Endothelial cell of umbilical vein (primary cell): ENCODE data around the gene PLPPR3. TPM values are rescaled to one million over a fixed set of nuclear protein-coding genes. Genes with fewer than 3 reads are reported as not detected.
A peak's percentile ranks its signal among the peaks of the same experiment; 100 is the strongest.

Experiments
- BruUV-seq: library from RNA; stranded (reverse); fragments of 400-500 nt; replicated peaks from 2 replicates; lab custom pipeline; 2021; lab: Mats Ljungman, UMichigan
- CTCF ChIA-PET: fragments of 300-600, 350-600 bp; sonication (Branson Sonifier 250); formaldehyde crosslinking; loops from one replicate; lab custom pipeline; 2021; ENCODE audit warnings: antibody characterized with exemption, inconsistent platforms; lab: Charles Lee
- POLR2A ChIA-PET: fragments of 300-600, 350-600 bp; sonication (Branson Sonifier 250); formaldehyde crosslinking; loops from one replicate; lab custom pipeline; 2021; ENCODE audit warnings: antibody characterized with exemption, inconsistent platforms; lab: Charles Lee
- DNase-seq: peaks from one replicate; pipeline ENCODE4 v3.0.0-alpha.2; 2011; ENCODE audit warnings: low read depth, low spot score
- FAIRE-seq: peaks from 2 replicates; lab custom pipeline; 2011; peaks lifted over from hg19 to GRCh38; lab: Jason Lieb, UNC
- H2AFZ ChIP-seq: 2 replicates; pipeline ENCODE4 v1.6.0; 2012; ENCODE audit warnings: low read depth, low read length, control low read depth, inconsistent platforms
- H3K27ac ChIP-seq: 2 replicates; pipeline ENCODE4 v1.5.1; 2011; ENCODE audit warnings: low read depth, mild to moderate bottlenecking, control low read depth, low read length, moderate library complexity; ENCODE audit not compliant: insufficient read depth
- H3K27me3 ChIP-seq, 2 experiments: 2 replicates each; pipeline versions ENCODE4 v1.6.0 to v1.6.1; 2011; ENCODE audit warnings: low read length in 2 of 2, mixed read lengths in 1 of 2; ENCODE audit not compliant: control insufficient read depth in 2 of 2, insufficient read depth in 2 of 2
- H3K36me3 ChIP-seq, 2 experiments: 2 replicates in 1 of 2; 3 replicates in 1 of 2; pipeline ENCODE4 v1.5.1; 2011; ENCODE audit warnings: low read length in 2 of 2, mild to moderate bottlenecking in 1 of 2, moderate library complexity in 1 of 2; ENCODE audit not compliant: control insufficient read depth in 2 of 2, insufficient read depth in 2 of 2; ENCODE audit errors: extremely low read depth in 1 of 2
- H3K4me1 ChIP-seq: 3 replicates; pipeline ENCODE4 v1.5.1; 2011; ENCODE audit warnings: mild to moderate bottlenecking, low read length; ENCODE audit not compliant: control insufficient read depth, insufficient read depth; ENCODE audit errors: extremely low read depth
- H3K4me2 ChIP-seq: 2 replicates; pipeline ENCODE4 v1.6.1; 2011; ENCODE audit warnings: low read length, control low read depth, mixed read lengths; ENCODE audit not compliant: insufficient read depth
- H3K4me3 ChIP-seq, 3 experiments: fragments of 200-600 bp in 1 of 3; sonication (generic), shearing (Covaris generic) in 1 of 3; replicated peaks in 1 of 3; 2 replicates each; pipeline ENCODE4 v1.5.1; 2011 to 2016; ENCODE audit warnings: control low read depth in 3 of 3, low read length in 3 of 3, mild to moderate bottlenecking in 2 of 3, inconsistent platforms in 1 of 3, low read depth in 1 of 3, moderate library complexity in 1 of 3; ENCODE audit not compliant: insufficient read depth in 1 of 3
- H3K79me2 ChIP-seq: 2 replicates; pipeline ENCODE4 v1.6.0; 2012; ENCODE audit warnings: low read length, inconsistent platforms; ENCODE audit not compliant: control insufficient read depth, insufficient read depth
- H3K9ac ChIP-seq: replicated peaks from 2 replicates; pipeline ENCODE3; 2011; ENCODE audit warnings: low read length, control low read depth; ENCODE audit not compliant: insufficient read depth; ENCODE audit errors: extremely low read depth
- H3K9me1 ChIP-seq: replicated peaks from 3 replicates; pipeline ENCODE4 v1.6.0; 2011; ENCODE audit warnings: mild to moderate bottlenecking, low read length; ENCODE audit not compliant: control insufficient read depth, insufficient read depth; ENCODE audit errors: extremely low read depth
- H3K9me3 ChIP-seq: replicated peaks from 2 replicates; pipeline ENCODE4 v1.5.1; 2012; ENCODE audit warnings: low read length, inconsistent platforms; ENCODE audit not compliant: control insufficient read depth, insufficient read depth
- H4K20me1 ChIP-seq: replicated peaks from 2 replicates; pipeline ENCODE3; 2011; ENCODE audit warnings: mild to moderate bottlenecking, low read length; ENCODE audit not compliant: control insufficient read depth, insufficient read depth; ENCODE audit errors: extremely low read depth
- EZH2 ChIP-seq: IDR thresholded peaks from 2 replicates; pipeline ENCODE4 v1.6.1; 2012; ENCODE audit warnings: borderline replicate concordance, low read depth, mild to moderate bottlenecking, moderate library complexity, low read length, inconsistent platforms; ENCODE audit not compliant: severe bottlenecking
- FOS ChIP-seq: IDR thresholded peaks from 2 replicates; pipeline ENCODE4 v1.6.1; 2011; ENCODE audit warnings: mild to moderate bottlenecking, low read length, moderate library complexity, borderline replicate concordance; ENCODE audit not compliant: insufficient read depth
- GATA2 ChIP-seq: IDR thresholded peaks from 2 replicates; pipeline ENCODE4 v1.7.0; 2011; ENCODE audit warnings: low read depth, mild to moderate bottlenecking, moderate library complexity, mixed read lengths, low read length; ENCODE audit not compliant: insufficient read length, insufficient read depth
- JUN ChIP-seq: IDR thresholded peaks from 2 replicates; pipeline ENCODE4 v1.6.1; 2011; ENCODE audit warnings: borderline replicate concordance, low read depth; ENCODE audit not compliant: insufficient read length, insufficient read depth
- POLR2AphosphoS5 ChIP-seq: IDR thresholded peaks from 2 replicates; pipeline ENCODE4 v1.6.1; 2012; ENCODE audit warnings: low read depth, mild to moderate bottlenecking, control low read depth, low read length, moderate library complexity; ENCODE audit not compliant: insufficient read depth
- dilution Hi-C: fragments of 300-500 bp; cut with MboI; formaldehyde crosslinking; loops from one replicate; pipeline ENCODE4 v1.15.0; 2019; ENCODE audit warnings: low sequenced_read_pairs; ENCODE audit not compliant: extremely low pct_ligation_motif_present
- intact Hi-C: fragments of 100-400 bp; cut with micrococcal nuclease; formaldehyde crosslinking; loops from one replicate; pipeline ENCODE4 v1.10.0; 2022
- polyA plus RNA-seq, 4 experiments: library from polyadenylated mRNA; depleted of rRNA in 3 of 4; stranded (reverse) in 3 of 4; unstranded in 1 of 4; fragments of >200 nt; gene quantifications; 2 replicates each; pipeline versions ENCODE4 v1.2.1 to v1.2.3, GENCODE V29; 2011 to 2012; ENCODE audit warnings: missing spikeins in 1 of 4
- total RNA-seq: library from RNA; stranded (reverse); gene quantifications from 2 replicates; pipeline ENCODE4 v1.2.3, GENCODE V29; 2021

The PLPPR3 gene
- total and polyA plus RNA-seq, 2 donors (not counting 3 experiments of a cell fraction or from before 2014, with no cell fraction given): 1.1 to 1.2 TPM

DNA sequence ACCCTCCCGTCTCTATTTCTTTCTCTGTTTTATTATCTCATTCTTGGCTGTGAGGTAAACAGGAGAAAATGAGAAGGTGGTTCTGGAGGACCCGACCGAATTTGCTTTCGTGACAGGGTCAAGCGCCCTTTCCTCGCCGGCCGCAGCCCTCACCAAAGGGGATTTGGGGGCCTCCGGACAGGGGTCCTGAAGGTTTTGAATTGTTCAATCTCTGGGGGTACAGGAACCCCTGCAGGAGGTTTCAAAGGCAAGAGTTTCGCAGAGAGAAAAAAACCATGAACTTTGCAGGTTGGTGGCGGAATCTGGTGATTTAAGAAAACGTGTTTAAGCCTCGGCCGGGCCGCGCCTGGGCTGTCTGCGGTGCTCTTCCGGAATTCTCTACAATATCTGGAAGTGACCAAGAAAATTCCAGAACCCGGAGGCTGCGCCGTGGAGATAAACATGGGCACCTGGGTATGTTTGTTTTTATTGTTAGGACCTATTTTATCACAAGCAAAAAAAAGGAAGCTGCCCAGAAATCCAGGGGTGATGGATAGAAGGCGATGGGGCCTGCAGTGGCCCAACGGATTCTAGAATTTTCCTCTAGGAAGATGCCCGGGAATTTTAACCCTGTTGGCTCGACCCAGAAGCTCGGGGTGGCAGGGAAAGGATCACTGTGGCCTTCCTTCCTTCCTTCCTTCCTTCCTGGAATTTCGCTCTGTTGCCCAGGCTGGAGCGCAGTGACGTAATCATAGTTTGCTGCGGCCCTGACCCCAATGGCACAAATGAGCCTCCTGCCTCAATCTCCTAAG, 38.7 kb downstream of the PLPPR3 start:
- Histone ChIP-seq H2AFZ (no peak overlapping the region), H3K27ac (peak overlapping the region; percentile 94), H3K4me1 (peaks cover 32% of the 10 kb centered on the region), H3K27me3 (no peaks in the 10 kb centered on the region), H3K9ac (peak overlapping the region; percentile 87), H3K79me2 (peaks cover 13% of the 10 kb centered on the region), H3K9me3 (no peaks in the 10 kb centered on the region), H3K36me3 (no peaks in the 10 kb centered on the region), H3K9me1 (no peaks in the 10 kb centered on the region), H4K20me1 (no peaks in the 10 kb centered on the region), H3K4me2 (peak overlapping the region; percentile 58), H3K4me3 (peak overlapping the region in 2 of 3 experiments; percentile 2 to 7)
- POLR2A ChIA-PET: interaction anchor here (1.0 to 1.3 kb wide), 3 partner anchors 14 to 238 kb away, joined by 4 to 5 read pairs (median 4); partner anchors contain the start of genes PTBP1 and RNU6-2
- intact Hi-C loops (loop anchor here (1.0 kb wide), 4 partner anchors 7 to 19 kb away; partner anchors contain the start of gene PTBP1), dilution Hi-C loops (no loop called here)
- peak; percentile 16 for TF ChIP-seq FOS
- no peak for TF ChIP-seq EZH2
- peak; percentile 59 for TF ChIP-seq GATA2
- TF ChIP-seq JUN: peak; percentile 49
- TF ChIP-seq POLR2AphosphoS5: peak; percentile 9
- FAIRE-seq: peak; percentile 98
- TSS peak; percentile 68 for BruUV-seq
- peak; percentile 91 for DNase-seq
- CTCF ChIA-PET: interaction anchor here (0.7 to 1.0 kb wide), 2 partner anchors 10 to 20 kb away, joined by 4 to 5 read pairs; no protein-coding TSS in a partner anchor
